ENCODE results near the gene MLXIP. TPM values are rescaled to one million over a fixed set of nuclear protein-coding genes. Genes with fewer than 3 reads are reported as not detected.

MLXIP gene
- total and polyA plus RNA-seq, 7 donors: 50.9 to 184 (median 114) TPM

- Histone ChIP-seq H3K9me3 (no peaks in the 10 kb centered on the region), H3K27ac (peak overlapping the region; percentile 92), H3K27me3 (ENCODE audit: insufficient read depth in 3 of 3, low read length in 2 of 3) (no peaks in the 10 kb centered on the region), H3K36me3 (ENCODE audit: insufficient read depth in 1 of 2, low read depth in 1 of 2) (peaks cover 3 to 53% of the 10 kb centered on the region in 2 donors), H3K4me3 (no peak overlapping the region), H3K4me1 (peaks cover 90% of the 10 kb centered on the region)
- intact Hi-C loops (cut with DNase I): loop anchor here in 1 of 2 donors (5.0 kb wide), 1 partner anchor 42 kb away; no protein-coding TSS in a partner anchor
- no peak for TF ChIP-seq CTCF (IDR thresholded peaks at IDR 0.05)
- DNase-seq: no peak
- ATAC-seq: no peak
- WGBS, 3 donors: 73 to 93% (median 74%) methylated on average over 5 of the region's 5 CpGs
These were observed 7.0 kb downstream of the MLXIP start for GRCh38 chr12:122085591-122085990.

GRCh38 chr12:122086116-122086515 lies 7.6 kb downstream of the MLXIP start:
- intact Hi-C loops (cut with DNase I): loop anchor here in 1 of 2 donors (5.0 kb wide), 1 partner anchor 41 kb away; no protein-coding TSS in a partner anchor
- H3K4me3 ChIP-seq: peak overlapping the region; percentile 44
- ATAC-seq: no peak
- H3K9me3 ChIP-seq: no peaks in the 10 kb centered on the region
- peaks cover 3 to 53% of the 10 kb centered on the region in 2 donors for H3K36me3 ChIP-seq (ENCODE audit: insufficient read depth in 1 of 2, low read depth in 1 of 2)
- H3K4me1 ChIP-seq: peaks cover 90% of the 10 kb centered on the region
- no peak for TF ChIP-seq CTCF (IDR thresholded peaks at IDR 0.05)
- no peak for DNase-seq
- H3K27ac ChIP-seq: peak overlapping the region; percentile 92
- WGBS, 3 donors: 77 to 84% (median 81%) methylated on average over 8 of the region's 8 CpGs
- no peaks in the 10 kb centered on the region for H3K27me3 ChIP-seq (ENCODE audit: insufficient read depth in 3 of 3, low read length in 2 of 3)

GRCh38 chr12:122086641-122087285 lies 8.2 kb downstream of the MLXIP start:
- H3K27ac ChIP-seq: peak overlapping the region; percentile 92
- H3K4me1 ChIP-seq: peaks cover 93% of the 10 kb centered on the region
- ATAC-seq (no peak), DNase-seq (no peak)
- intact Hi-C loops (cut with DNase I): loop anchor here in 1 of 2 donors (5.0 kb wide), 1 partner anchor 41 kb away; no protein-coding TSS in a partner anchor
- 50 to 66% (median 50%) methylated on average over 18 of the region's 18 CpGs for WGBS, 3 donors
- H3K4me3 ChIP-seq: peak overlapping the region; percentile 44
- H3K36me3 ChIP-seq (ENCODE audit: insufficient read depth in 1 of 2, low read depth in 1 of 2): peaks cover 3 to 53% of the 10 kb centered on the region in 2 donors
- no peaks in the 10 kb centered on the region for H3K9me3 ChIP-seq
- TF ChIP-seq CTCF (IDR thresholded peaks at IDR 0.05): no peak
- no peaks in the 10 kb centered on the region for H3K27me3 ChIP-seq (ENCODE audit: insufficient read depth in 3 of 3, low read length in 2 of 3)

GRCh38 chr12:122087431-122088178 lies 9.0 kb downstream of the MLXIP start:
- Histone ChIP-seq H3K4me1 (peaks cover 93% of the 10 kb centered on the region), H3K9me3 (no peaks in the 10 kb centered on the region), H3K36me3 (ENCODE audit: insufficient read depth in 1 of 2, low read depth in 1 of 2) (peaks cover 3 to 53% of the 10 kb centered on the region in 2 donors), H3K27ac (peak overlapping the region; percentile 92), H3K4me3 (peak overlapping the region; percentile 44), H3K27me3 (ENCODE audit: insufficient read depth in 3 of 3, low read length in 2 of 3) (no peaks in the 10 kb centered on the region)
- intact Hi-C loops (cut with DNase I): loop anchor here in 1 of 2 donors (5.0 kb wide), 1 partner anchor 40 kb away; no protein-coding TSS in a partner anchor
- peak in 1 of 2 donors; percentile 39 for DNase-seq
- ATAC-seq: peak; percentile 70 to 82 (median 76)
- WGBS, 3 donors: 38 to 58% (median 43%) methylated on average over 16 to 17 of the region's 17 CpGs
- TF ChIP-seq CTCF (IDR thresholded peaks at IDR 0.05): no peak

All from psoas muscle (tissue), 8 donors.